AG20443 (cell line): Measurements from ENCODE around the gene EPS8L2.

Source experiments
- DNase-seq: peaks from one replicate; pipeline ENCODE4 v3.0.0; 2012; ENCODE audit warnings: low spot score, mixed read lengths

Gene EPS8L2

GRCh38 chr11:704781-705645, 1.0 kb upstream of the EPS8L2 start:
- no peak for DNase-seq

GRCh38 chr11:706439-706956, 467 bp downstream of the EPS8L2 start:
- DNase-seq: peak; percentile 80

- DNase-seq: peak; percentile 72
Measured at GRCh38 chr11:706957-707816, 1.2 kb downstream of the EPS8L2 start.

- DNase-seq: no peak
Measured at GRCh38 chr11:707817-708420, 1.9 kb downstream of the EPS8L2 start.

- DNase-seq: no peak
Measured at GRCh38 chr11:708511-708910, 2.5 kb downstream of the EPS8L2 start.

GRCh38 chr11:709109-709997, 3.3 kb downstream of the EPS8L2 start:
- DNase-seq: no peak

GRCh38 chr11:714436-714835, 8.4 kb downstream of the EPS8L2 start:
- no peak for DNase-seq

- no peak for DNase-seq
Measured at GRCh38 chr11:719214-720016, 13.4 kb downstream of the EPS8L2 start.

- peak; percentile 6 for DNase-seq
Measured at GRCh38 chr11:720017-720641, 14.1 kb downstream of the EPS8L2 start.

GRCh38 chr11:720642-721246, 14.7 kb downstream of the EPS8L2 start:
- DNase-seq: peak; percentile 54

- DNase-seq: no peak
Measured at GRCh38 chr11:721247-721740, 15.3 kb downstream of the EPS8L2 start.

- no peak for DNase-seq
Measured at GRCh38 chr11:721741-722345, 15.8 kb downstream of the EPS8L2 start.

GRCh38 chr11:722346-722811, 16.3 kb downstream of the EPS8L2 start:
- no peak for DNase-seq

GRCh38 chr11:723120-723883, 17.3 kb downstream of the EPS8L2 start:
- peak; percentile 58 for DNase-seq

GRCh38 chr11:724049-724777, 18.2 kb downstream of the EPS8L2 start:
- no peak for DNase-seq

GRCh38 chr11:724778-725386, 18.9 kb downstream of the EPS8L2 start:
- no peak for DNase-seq
